ENCODE data around the gene THG1L.

Gene THG1L

GRCh38 chr5:157741131-157741530 lies 9.9 kb downstream of the THG1L start:
- no peaks in the 10 kb centered on the region for H3K27me3 ChIP-seq (ENCODE audit: low read depth, low read length)
- H3K4me2 ChIP-seq (ENCODE audit: low read length), result no peak overlapping the region
- TF ChIP-seq EZH2phosphoT487 (IDR thresholded peaks at IDR 0.05; ENCODE audit: low read depth) (no peak), CTCF (IDR thresholded peaks at IDR 0.05; ENCODE audit: low read depth, low read length) (no peak)
- H3K9ac ChIP-seq (ENCODE audit: low read length), result no peak overlapping the region
- H3K4me1 ChIP-seq (ENCODE audit: low read length), result peaks cover 10% of the 10 kb centered on the region; the same call in 1 of the 2 replicates
- H4K20me1 ChIP-seq (ENCODE audit: insufficient read depth, low read length), result no peaks in the 10 kb centered on the region
- no peaks in the 10 kb centered on the region for H3K9me3 ChIP-seq (ENCODE audit: insufficient read depth, low read length)
- H3K4me3 ChIP-seq (ENCODE audit: low read length), result no peak overlapping the region
- H3K36me3 ChIP-seq (replicated peaks; ENCODE audit: low read depth, low read length), result peaks cover 12% of the 10 kb centered on the region
- H2AFZ ChIP-seq (ENCODE audit: low read depth, low read length), result no peak overlapping the region
- H3K27ac ChIP-seq (ENCODE audit: low read length), result no peak overlapping the region
- 0 out of 2 replicates have a peak, but pooled peaks cover 4% of the 10 kb centered on the region for H3K79me2 ChIP-seq (ENCODE audit: low read length)

GRCh38 chr5:157743163-157744050 lies 12.2 kb downstream of the THG1L start, which contains the start of gene LSM11:
TSS of gene LSM11 (plus strand) at chr5:157743712. CDS start at chr5:157743751, 39 bp downstream.
- 0 out of 2 replicates have a peak, but pooled peaks cover 4% of the 10 kb centered on the region for H3K79me2 ChIP-seq (ENCODE audit: low read length)
- H2AFZ ChIP-seq (ENCODE audit: low read depth, low read length), result peak within 1 kb of the TSS; percentile 66; the same call in 1 of the 2 replicates
- peak within 1 kb of the TSS; percentile 89 for H3K4me3 ChIP-seq (ENCODE audit: low read length)
- no peak for TF ChIP-seq EZH2phosphoT487 (IDR thresholded peaks at IDR 0.05; ENCODE audit: low read depth)
- peak; percentile 92 for TF ChIP-seq CTCF (IDR thresholded peaks at IDR 0.05; ENCODE audit: low read depth, low read length)
- no peaks in the 10 kb centered on the region for H3K9me3 ChIP-seq (ENCODE audit: insufficient read depth, low read length)
- H3K4me2 ChIP-seq (ENCODE audit: low read length), result peak within 1 kb of the TSS; percentile 92
- no peaks in the 10 kb centered on the region for H4K20me1 ChIP-seq (ENCODE audit: insufficient read depth, low read length)
- no peak within 1 kb of the TSS for H3K27ac ChIP-seq (ENCODE audit: low read length)
- peaks cover 10% of the 10 kb centered on the region; the same call in 1 of the 2 replicates for H3K4me1 ChIP-seq (ENCODE audit: low read length)
- H3K27me3 ChIP-seq (ENCODE audit: low read depth, low read length), result no peaks in the 10 kb centered on the region
- peak within 1 kb of the TSS; percentile 72 for H3K9ac ChIP-seq (ENCODE audit: low read length)
- H3K36me3 ChIP-seq (replicated peaks; ENCODE audit: low read depth, low read length), result peaks cover 6% of the 10 kb centered on the region

- Histone ChIP-seq H3K4me2 (ENCODE audit: low read length) (peak overlapping the region; percentile 76), H3K4me3 (ENCODE audit: low read length) (peak overlapping the region; percentile 89), H3K27me3 (ENCODE audit: low read depth, low read length) (no peaks in the 10 kb centered on the region), H3K79me2 (ENCODE audit: low read length) (0 out of 2 replicates have a peak, but pooled peaks cover 4% of the 10 kb centered on the region), H3K9me3 (ENCODE audit: insufficient read depth, low read length) (no peaks in the 10 kb centered on the region), H3K36me3 (replicated peaks; ENCODE audit: low read depth, low read length) (peaks cover 5% of the 10 kb centered on the region), H3K9ac (ENCODE audit: low read length) (peak overlapping the region; percentile 72), H4K20me1 (ENCODE audit: insufficient read depth, low read length) (no peaks in the 10 kb centered on the region), H3K4me1 (ENCODE audit: low read length) (peaks cover 10% of the 10 kb centered on the region; the same call in 1 of the 2 replicates), H2AFZ (ENCODE audit: low read depth, low read length) (peak overlapping the region; percentile 66; the same call in 1 of the 2 replicates), H3K27ac (ENCODE audit: low read length) (no peak overlapping the region)
- no peak for TF ChIP-seq CTCF (IDR thresholded peaks at IDR 0.05; ENCODE audit: low read depth, low read length)
- TF ChIP-seq EZH2phosphoT487 (IDR thresholded peaks at IDR 0.05; ENCODE audit: low read depth), result no peak
These were observed 13.1 kb downstream of the THG1L start for GRCh38 chr5:157744051-157745011.

All from OCI-LY3 (cell line).